Testis (tissue), 3 donors: ENCODE data around the gene MLANA. TPM values are rescaled to one million over a fixed set of nuclear protein-coding genes. Genes with fewer than 3 reads are reported as not detected.

Experiments used
- DNase-seq: peaks from one replicate; pipeline ENCODE4 v3.0.0-alpha.2; 2019
- H3K27ac ChIP-seq, 2 donors: fragments of 200-600 bp; sonication (generic); one replicate each; pipeline ENCODE4 v1.5.1; 2019
- H3K27me3 ChIP-seq: fragments of 200-600 bp; sonication (generic); one replicate; pipeline ENCODE4 v1.5.1; 2019
- H3K36me3 ChIP-seq: fragments of 200-600 bp; sonication (generic); one replicate; pipeline ENCODE4 v1.5.1; 2017; ENCODE audit warnings: low read depth; ENCODE audit errors: missing control alignments
- H3K4me1 ChIP-seq: fragments of 200-600 bp; sonication (generic); one replicate; pipeline ENCODE4 v1.5.1; 2019
- H3K4me3 ChIP-seq, 2 donors: fragments of 200-600 bp; sonication (generic); one replicate each; pipeline ENCODE4 v1.5.1; 2017 to 2019
- H3K9me3 ChIP-seq: fragments of 200-600 bp; sonication (generic); one replicate; pipeline ENCODE4 v1.5.1; 2017
- POLR2A ChIP-seq: fragments of 450-650 bp; IDR thresholded peaks from one replicate; pipeline ENCODE4 v1.6.1; 2017; ENCODE audit warnings: antibody characterized with exemption, mild to moderate bottlenecking, moderate library complexity
- WGBS, 2 donors: methylation state at CpG; one replicate each; pipeline ENCODE4 v1.1.5; 2018; 5-methylcytosine and 5-hydroxymethylcytosine counted together
- intact Hi-C: fragments of 100-400 bp; cut with DNase I; formaldehyde crosslinking; loops from one replicate; pipeline ENCODE4 v1.15.1; 2023; ENCODE audit warnings: low total_unique reads
- polyA plus RNA-seq: library from polyadenylated mRNA; stranded (reverse); fragments of 350-450 nt; fragmentation: Illumina TruSeq; extraction: RNeasy Lipid Tissue Mini Kit (QIAGEN cat#74804); gene quantifications from one replicate; pipeline ENCODE4 v1.2.3, GENCODE V29; 2014; ENCODE audit warnings: low read depth, low replicate concordance; ENCODE audit not compliant: insufficient read depth
- total RNA-seq, 2 donors: library from RNA; depleted of rRNA; stranded (reverse); fragments of >200 nt; gene quantifications; one replicate each; pipeline ENCODE4 v1.2.3, GENCODE V29; 2016
- TF ChIP-seq, protein P1 (sequence below), 3 experiments: fragments of 450-650 bp in 2 of 3; fragments of 200-600 bp in 1 of 3; sonication (generic) in 1 of 3; IDR thresholded peaks; one replicate each; pipeline ENCODE4 v1.5.1; 2016 to 2019; ENCODE audit warnings: antibody characterized with exemption in 3 of 3, mild to moderate bottlenecking in 2 of 3, moderate library complexity in 1 of 3

MLANA gene
- total and polyA plus RNA-seq, 3 donors from 2014 or later, result not detected

DNA sequence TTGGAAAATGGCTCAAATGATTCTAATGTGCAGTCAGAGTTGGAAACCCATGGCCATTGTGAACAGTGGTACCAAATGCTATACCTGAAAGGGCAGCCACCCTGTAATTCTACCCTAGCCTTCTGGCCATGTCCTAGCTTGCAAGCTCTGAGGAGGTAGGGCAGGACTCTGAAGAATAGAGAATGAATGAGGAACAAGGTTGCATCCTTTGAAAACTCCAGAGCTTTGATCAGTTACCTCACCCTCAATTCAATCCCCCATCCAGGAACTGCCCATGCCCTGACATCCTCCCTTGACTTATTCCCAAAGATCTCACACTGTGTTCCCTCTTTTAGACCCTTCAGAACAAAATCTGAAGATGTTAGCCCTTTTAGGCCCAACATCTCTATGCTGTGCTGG, 40.0 kb upstream of the MLANA start:
- DNase-seq, result no peak
- no peaks in the 10 kb centered on the region for H3K36me3 ChIP-seq
- H3K4me1 ChIP-seq, result no peaks in the 10 kb centered on the region
- H3K27ac ChIP-seq, result no peak overlapping the region
- H3K27me3 ChIP-seq, result no peaks in the 10 kb centered on the region
- no peak overlapping the region for H3K4me3 ChIP-seq
- TF ChIP-seq POLR2A, result no peak
- TF ChIP-seq, protein P1, sequence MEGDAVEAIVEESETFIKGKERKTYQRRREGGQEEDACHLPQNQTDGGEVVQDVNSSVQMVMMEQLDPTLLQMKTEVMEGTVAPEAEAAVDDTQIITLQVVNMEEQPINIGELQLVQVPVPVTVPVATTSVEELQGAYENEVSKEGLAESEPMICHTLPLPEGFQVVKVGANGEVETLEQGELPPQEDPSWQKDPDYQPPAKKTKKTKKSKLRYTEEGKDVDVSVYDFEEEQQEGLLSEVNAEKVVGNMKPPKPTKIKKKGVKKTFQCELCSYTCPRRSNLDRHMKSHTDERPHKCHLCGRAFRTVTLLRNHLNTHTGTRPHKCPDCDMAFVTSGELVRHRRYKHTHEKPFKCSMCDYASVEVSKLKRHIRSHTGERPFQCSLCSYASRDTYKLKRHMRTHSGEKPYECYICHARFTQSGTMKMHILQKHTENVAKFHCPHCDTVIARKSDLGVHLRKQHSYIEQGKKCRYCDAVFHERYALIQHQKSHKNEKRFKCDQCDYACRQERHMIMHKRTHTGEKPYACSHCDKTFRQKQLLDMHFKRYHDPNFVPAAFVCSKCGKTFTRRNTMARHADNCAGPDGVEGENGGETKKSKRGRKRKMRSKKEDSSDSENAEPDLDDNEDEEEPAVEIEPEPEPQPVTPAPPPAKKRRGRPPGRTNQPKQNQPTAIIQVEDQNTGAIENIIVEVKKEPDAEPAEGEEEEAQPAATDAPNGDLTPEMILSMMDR (IDR thresholded peaks at IDR 0.05), result no peak
- intact Hi-C loops, result no loop called here
- no peaks in the 10 kb centered on the region for H3K9me3 ChIP-seq

DNA sequence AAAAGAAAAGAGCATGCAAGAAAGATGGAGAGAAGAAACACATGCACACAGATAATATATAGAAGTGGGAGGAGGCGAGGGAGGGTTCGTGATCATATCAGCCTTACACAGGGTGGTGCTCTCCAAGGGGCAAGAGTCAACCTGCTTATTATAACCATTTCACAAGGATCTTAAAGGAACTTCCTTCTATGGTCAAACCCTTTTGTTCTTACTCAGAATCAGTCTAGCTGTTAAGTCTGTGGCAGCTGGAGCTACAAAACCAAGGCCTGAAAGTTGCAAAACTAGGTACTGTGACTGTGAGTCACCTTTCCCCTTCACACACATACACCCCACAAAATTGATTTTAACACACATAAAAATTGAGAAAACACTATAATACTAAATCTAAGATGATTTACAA, 39.2 kb upstream of the MLANA start:
- TF ChIP-seq POLR2A, result no peak
- TF ChIP-seq, protein P1 (IDR thresholded peaks at IDR 0.05), result no peak
- H3K9me3 ChIP-seq, result no peaks in the 10 kb centered on the region
- H3K4me1 ChIP-seq, result no peaks in the 10 kb centered on the region
- no peaks in the 10 kb centered on the region for H3K27me3 ChIP-seq
- intact Hi-C loops, result no loop called here
- no peak for DNase-seq
- H3K4me3 ChIP-seq, result no peak overlapping the region
- no peaks in the 10 kb centered on the region for H3K36me3 ChIP-seq
- 82 to 89% methylated on average over 2 of the region's 2 CpGs for WGBS, 2 donors
- no peak overlapping the region for H3K27ac ChIP-seq

DNA sequence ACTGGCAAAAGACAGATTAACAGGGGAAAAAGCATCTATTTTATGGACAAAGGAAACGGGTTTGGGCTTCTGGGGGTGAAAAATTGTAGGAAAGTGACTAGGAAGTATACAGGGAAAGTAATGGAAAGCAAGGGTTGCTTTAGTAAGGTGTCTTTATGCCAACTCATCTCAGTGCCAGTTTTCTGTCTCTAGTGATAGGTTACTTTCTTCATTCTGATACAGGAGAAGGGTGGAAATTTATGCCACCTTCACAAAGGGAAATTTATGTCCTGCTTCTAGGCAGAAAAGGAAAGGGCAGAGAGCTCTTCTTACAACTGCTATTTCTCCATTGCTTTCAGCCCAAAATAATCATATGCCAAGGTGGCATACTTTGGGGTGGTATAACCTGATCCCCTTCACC, 37.7 kb upstream of the MLANA start:
- TF ChIP-seq, protein P1 (IDR thresholded peaks at IDR 0.05), result no peak
- TF ChIP-seq POLR2A, result no peak

DNA sequence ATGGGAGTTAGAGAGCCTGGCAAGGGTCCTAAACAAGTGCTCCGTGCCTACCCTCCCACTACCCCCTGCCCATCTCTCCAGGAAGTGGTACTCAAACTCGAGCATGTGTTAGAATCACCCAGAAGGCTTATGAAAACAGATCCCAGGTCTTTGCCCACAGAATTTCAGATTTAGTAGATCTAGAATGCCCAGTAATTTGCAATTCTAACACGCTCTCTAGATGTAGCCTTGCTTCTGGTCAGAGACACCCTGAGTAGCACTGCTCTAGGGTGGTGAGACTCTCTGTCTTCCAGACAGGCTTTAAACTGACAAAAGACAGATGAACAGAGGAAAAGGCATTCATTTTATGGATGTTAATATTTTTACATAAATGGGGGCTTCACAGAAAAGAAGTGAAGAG, 37.1 kb upstream of the MLANA start:
- H3K4me3 ChIP-seq, result no peak overlapping the region
- no peaks in the 10 kb centered on the region for H3K36me3 ChIP-seq
- no peaks in the 10 kb centered on the region for H3K27me3 ChIP-seq
- no peaks in the 10 kb centered on the region for H3K4me1 ChIP-seq
- intact Hi-C loops, result no loop called here
- no peak overlapping the region for H3K27ac ChIP-seq
- WGBS, 2 donors, result 76 to 79% methylated on average over 3 of the region's 3 CpGs
- no peaks in the 10 kb centered on the region for H3K9me3 ChIP-seq
- no peak for DNase-seq
- no peak for TF ChIP-seq POLR2A
- TF ChIP-seq, protein P1 (IDR thresholded peaks at IDR 0.05), result no peak

More for the DNA sequence above, 37.7 kb upstream of the MLANA start:
- Histone ChIP-seq H3K27me3 (no peaks in the 10 kb centered on the region), H3K4me1 (no peaks in the 10 kb centered on the region), H3K27ac (no peak overlapping the region), H3K4me3 (no peak overlapping the region), H3K36me3 (no peaks in the 10 kb centered on the region), H3K9me3 (no peaks in the 10 kb centered on the region)
- 74 to 81% methylated on average over 1 of the region's 1 CpG for WGBS, 2 donors
- intact Hi-C loops, result no loop called here
- DNase-seq, result no peak

DNA sequence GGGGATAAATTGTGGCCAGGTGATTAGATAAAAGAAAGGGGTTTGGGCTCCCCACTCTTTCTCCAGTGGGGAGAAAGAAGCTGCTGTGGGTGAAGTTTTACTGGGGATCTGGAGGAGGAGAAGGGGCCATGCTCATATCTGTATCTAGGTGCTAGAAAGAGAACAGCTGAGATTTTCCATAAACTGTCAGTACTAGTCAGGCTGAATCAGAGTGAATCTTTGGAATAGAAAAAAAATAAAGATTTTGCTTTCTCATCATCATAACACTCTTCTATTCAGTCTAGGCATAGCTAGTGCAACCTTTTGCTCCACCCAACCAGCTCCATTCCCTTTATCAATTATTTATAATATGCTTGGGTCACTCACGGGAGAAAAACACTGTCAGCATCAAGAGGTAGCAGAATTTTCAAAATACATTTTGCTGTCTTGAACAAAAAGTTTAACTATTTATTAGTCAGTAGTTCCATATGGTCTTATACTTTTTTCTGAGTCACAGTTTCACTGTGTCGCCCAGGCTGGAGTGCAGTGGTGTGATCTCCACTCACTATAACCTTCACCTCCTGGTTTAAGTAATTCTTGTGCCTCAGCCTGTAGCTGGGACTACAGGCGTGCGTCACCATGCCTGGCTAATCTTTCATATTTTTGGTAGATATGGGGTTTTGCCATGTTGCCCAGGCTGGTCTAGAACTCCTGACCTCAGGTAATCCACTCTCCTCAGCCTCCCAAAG, 36.5 kb upstream of the MLANA start:
- Histone ChIP-seq H3K36me3 (no peaks in the 10 kb centered on the region), H3K4me1 (no peaks in the 10 kb centered on the region), H3K9me3 (no peaks in the 10 kb centered on the region), H3K4me3 (no peak overlapping the region), H3K27ac (no peak overlapping the region), H3K27me3 (no peaks in the 10 kb centered on the region)
- TF ChIP-seq, protein P1 (IDR thresholded peaks at IDR 0.05), result no peak
- no peak for TF ChIP-seq POLR2A
- intact Hi-C loops, result no loop called here
- 89 to 96% methylated on average over 4 of the region's 4 CpGs for WGBS, 2 donors
- DNase-seq, result no peak
